Left renal cortex interstitium (tissue), 4 donors: Measurements from ENCODE around the gene PIEZO2. TPM values are rescaled to one million over a fixed set of nuclear protein-coding genes. Genes with fewer than 3 reads are reported as not detected.

ENCODE experiments used
- DNase-seq, 4 donors: peaks; one replicate each; pipeline ENCODE4 v3.0.0-alpha.2; 2013; ENCODE audit warnings: low read depth in 4 of 4, low spot score in 2 of 4, missing footprints in 1 of 4
- polyA plus RNA-seq, 4 donors: library from polyadenylated mRNA; unstranded; fragments of 120-200 nt; gene quantifications; one replicate each; pipeline ENCODE4 v1.2.1, GENCODE V29; 2013; ENCODE audit not compliant: insufficient read length in 4 of 4

Gene PIEZO2
- polyA plus RNA-seq, 4 donors: 12.7 to 21.3 (median 16.7) TPM

DNA sequence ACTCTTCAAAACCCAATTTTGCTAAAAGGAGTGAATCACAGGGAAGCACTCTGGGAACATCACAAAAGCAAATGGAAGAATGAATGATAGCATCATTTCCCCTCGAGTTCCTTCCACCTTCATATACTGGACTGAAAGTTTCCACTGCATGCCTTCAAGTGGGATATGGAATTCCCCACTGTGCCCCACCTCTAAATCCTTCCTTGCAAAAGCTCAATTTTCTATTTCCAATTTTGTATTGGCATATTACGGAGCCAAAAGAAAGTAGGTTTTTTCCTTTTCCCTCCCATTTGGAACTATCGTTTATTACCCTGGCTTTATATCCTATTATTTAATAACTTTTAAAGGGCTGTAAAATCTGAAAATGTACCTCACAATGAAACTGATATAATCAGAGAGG lies 149.3 kb downstream of the PIEZO2 start:
- DNase-seq: no peak

DNA sequence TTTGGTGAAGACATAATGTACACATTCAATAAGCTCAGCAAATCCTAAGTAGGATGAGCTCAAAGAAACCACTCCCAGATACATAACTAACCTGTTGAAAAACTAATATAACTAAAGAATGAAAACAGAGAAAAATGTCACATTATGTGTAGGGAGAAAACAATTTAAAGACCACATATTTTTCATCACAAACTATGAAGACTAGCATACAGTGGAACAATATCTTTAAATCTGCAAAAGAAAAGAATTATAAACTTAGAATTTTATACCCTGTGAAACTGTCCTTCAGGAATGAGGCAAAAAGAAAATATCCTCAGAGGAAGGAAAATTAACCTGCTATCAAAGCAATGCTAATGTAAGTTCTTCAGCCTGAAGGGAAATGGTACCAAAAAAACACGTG lies 151.5 kb downstream of the PIEZO2 start:
- DNase-seq: no peak

DNA sequence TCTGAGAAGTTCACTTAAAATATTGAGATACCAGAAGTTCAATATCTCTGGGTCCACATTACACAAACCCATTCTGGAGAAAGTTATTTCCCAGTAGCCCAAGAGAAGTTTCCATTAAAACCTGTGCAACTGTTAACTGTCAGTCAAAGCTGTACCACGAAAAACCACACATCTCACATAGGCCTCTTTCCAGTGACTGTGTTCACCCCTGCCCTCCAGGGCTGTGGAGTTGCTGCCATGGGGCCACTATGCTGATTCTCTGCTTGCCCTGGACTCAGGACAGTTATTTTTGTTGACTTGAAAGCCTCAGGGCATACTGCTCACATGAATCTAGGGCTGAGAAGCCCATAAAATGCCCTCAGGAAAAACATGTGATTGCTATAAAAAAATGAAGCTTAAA lies 153.8 kb downstream of the PIEZO2 start:
- no peak for DNase-seq

DNA sequence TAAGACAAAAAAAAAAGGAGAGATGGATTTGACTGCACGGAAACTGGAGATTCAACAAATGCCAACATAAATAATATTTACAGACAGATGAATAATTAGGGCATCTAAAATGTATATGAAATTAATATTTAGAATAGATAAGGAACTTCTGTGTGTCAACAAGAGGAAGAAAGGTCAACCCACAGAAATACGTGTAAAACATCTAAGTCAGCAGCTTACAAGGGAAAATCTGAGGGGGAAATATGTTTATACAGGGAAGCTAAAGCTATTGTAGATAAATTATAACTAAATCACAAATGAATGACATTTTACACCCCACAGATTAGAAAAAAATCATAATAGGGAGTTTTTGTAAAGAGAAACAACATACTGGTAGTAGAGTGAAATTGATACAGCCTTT lies 159.9 kb downstream of the PIEZO2 start:
- DNase-seq: no peak

DNA sequence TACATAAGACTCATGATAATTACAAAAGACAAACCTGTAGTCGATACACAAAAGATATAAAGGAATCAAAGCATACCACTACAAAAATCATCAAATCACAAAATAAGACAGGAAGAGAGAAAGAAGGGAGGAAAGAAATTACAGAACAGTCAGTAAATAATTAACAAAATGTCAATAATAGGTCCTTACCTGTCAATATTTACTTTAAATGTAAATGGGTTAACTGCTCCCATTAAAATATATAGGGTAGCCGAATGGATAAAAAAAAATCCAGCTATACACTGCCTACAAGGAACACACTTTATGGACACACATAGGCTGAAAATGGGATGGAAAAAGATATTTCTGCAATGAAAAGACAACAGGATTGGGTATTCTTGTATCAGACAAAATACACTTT lies 163.7 kb downstream of the PIEZO2 start:
- DNase-seq: no peak

DNA sequence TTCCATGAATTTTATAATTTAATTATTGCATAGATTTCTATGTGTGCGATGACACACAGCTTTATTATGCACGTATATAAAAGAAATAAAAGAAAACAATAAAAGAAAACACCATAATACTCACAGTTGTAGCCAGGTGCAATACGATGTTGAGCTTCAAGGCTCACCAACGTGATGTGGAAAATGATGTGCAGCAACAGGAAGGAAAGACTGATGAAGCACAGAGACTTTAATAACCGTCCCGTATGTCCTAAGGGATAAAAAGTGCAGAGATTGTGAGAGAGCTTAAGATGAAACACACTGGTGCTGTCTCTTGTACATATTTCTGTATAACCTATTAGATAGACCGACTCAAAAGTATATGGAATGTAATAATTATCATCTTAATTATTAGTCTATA lies 170.0 kb downstream of the PIEZO2 start:
- DNase-seq: no peak

DNA sequence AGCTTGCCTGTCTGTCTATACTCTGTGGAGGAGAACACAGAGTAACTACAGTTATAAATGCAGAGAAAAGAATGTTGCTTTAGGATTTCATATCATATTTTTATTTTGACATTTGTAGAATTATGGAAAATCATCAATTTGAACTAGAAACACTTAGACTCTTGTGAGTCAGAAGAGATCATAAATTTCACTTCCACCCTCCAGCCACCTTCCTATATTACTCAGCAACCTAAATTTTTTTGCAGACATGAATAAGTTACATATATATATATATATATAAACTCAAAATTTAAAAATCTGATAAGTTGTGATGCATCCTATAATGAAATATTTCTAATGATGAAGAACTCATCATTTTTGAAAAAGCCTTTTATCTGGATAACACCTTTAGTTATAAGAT lies 172.3 kb downstream of the PIEZO2 start:
- DNase-seq: no peak

DNA sequence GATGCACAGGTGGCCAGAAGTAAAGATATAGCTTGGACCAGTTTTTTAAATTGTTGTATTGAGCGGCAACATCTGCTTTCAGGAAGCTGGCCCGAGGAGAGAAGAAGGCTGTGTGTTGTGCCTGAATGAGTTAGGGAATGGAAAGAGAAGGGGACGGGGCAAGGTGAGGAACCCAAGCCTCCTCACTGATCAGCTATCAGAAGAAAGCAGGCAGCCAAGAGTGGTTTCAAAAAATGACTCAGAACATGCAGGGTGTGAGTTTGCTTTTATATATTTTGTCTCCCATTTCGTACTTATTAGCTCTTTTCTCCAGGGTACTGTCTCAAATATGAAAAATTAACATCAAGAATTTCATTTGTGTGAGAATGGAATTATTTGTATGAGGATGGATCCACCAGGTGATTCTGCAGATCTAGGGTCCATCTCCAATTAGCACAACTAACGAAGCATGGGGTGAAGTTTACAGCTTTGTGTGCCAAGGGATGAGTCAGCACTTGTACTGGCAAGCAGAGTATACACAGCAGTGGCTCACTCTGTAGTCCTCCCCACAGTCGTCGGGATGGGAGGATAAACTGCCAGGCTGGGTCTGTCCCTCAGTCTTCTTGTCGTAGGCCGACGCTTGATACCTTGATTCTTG lies 175.7 kb downstream of the PIEZO2 start:
- DNase-seq: no peak

DNA sequence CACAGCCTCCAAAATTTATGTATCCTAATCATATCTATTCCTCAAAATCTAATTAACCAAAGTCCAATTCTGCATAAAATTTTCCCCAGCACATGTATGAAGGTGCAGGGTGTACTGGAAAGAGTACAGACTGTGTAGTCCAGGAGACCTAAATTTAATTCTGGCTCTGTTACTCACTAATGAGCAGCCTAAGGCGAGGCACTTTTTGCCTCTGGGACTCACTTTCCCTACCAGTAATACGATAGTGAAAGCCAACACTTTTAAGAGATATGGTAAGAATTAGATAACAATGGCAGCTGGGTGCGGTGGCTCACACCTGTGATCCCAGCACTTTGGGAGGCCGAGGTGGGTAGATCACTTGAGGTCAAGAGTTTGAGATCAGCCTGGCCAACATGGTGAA lies 177.7 kb downstream of the PIEZO2 start:
- no peak for DNase-seq

DNA sequence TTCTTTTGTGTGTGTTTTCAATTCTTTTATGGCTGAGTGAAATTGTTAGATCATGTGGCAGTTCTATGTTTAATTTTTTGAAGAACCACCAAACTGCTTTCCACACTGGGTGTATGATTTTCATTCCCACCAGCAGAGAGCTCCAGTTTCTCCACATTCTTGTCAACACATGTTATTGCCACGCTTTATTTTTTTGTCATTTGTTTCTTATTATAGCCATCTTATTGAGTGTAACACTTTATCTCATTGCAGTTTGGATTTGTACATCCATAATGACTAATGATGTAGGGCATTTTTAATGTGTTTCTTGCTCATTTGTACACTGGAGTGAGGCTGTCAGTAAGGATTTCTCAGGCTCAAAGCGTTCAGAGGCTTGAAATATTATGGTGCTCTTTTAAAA lies 184.2 kb downstream of the PIEZO2 start:
- DNase-seq: no peak

DNA sequence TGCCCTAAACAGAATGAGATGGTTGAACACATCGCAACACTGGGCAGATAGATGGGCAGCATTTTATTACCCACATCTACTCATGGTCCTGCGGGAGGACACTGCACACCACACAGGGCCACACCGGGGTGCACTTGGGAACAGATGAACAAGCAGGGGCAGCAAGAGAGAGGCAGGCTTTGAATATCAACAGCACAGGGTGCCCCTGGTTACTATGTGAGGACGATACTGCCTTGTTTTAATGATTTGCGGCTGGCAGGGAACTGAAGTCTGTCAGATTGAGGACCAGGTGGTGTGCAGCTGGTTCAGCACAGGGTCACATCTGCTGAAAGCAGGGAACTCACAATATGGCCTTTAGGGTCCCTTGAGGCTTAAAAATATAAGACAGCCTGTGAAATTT lies 195.7 kb downstream of the PIEZO2 start:
- DNase-seq: no peak

DNA sequence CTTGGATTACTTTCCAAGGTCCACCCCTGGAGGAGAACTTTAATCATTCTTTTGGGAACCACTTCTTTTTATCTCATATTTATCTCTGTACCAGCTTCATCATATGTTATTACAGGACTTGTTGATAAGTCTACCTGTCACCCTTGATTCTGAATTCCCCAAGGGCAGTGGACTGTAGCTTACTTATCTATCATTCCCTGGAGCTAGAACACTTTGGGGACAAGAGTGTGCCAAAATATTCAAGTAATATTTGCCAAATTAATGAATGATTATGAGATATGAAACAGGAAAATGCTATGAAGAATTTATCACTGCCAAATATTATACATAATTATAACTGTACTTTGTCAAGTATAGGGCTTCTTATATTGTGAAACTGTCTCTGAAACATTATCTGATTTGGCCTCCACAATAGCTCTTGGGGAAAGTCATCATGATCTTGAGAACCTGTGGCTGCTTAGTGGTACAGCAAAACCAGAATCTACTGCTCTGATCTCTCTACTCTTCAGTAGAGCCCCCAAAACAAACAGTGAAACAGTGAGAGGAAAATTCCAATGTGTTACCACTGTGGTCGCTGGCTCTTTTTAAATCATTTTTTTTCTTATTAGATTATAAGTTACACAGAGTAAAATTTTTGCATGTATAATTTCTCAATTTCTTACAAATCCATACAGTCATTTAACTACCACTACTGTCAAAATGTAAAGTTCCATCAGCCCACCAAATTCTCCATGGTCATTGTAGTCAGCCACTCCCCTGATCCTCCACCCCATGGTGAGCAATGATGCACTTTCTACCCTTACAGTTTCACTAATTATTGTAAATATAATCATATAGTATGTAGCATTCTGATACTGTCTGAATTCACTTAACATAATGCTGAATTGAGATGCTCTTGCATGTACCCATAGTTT lies 197.5 kb downstream of the PIEZO2 start:
- no peak for DNase-seq

DNA sequence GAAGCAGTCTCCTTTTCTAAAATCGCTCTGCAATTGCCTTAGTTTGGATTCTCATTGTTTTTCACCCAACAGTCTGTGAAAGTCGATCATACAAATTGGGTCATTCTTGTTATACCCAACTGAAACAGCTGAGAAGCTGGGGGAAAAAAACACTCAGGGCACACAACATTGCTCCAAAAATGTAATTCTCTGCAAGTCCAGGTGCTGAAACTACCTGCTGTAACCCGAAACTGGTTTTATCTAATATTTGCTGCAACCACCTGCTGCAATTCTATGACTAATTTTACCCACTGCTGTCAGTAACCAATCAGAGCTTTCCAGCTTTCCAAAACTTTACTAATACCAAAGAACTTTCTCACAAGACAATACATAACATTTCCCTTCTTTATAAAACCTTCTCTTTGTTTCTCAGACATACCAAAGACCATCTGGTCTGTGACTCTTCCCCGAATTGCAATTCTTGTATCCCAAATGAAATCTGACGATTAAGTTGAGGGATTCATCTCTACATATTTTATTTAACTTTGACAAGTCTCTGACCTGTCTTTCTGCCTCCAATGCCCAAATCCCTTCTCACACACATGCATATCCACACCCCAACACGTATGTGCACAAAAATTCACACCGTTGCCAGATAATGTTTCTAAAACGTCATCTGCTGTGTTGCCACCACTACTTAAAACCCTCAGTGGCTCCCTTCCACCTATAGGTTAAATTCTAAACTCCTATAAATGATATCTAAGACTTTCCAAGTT lies 198.3 kb downstream of the PIEZO2 start:
- DNase-seq: no peak

DNA sequence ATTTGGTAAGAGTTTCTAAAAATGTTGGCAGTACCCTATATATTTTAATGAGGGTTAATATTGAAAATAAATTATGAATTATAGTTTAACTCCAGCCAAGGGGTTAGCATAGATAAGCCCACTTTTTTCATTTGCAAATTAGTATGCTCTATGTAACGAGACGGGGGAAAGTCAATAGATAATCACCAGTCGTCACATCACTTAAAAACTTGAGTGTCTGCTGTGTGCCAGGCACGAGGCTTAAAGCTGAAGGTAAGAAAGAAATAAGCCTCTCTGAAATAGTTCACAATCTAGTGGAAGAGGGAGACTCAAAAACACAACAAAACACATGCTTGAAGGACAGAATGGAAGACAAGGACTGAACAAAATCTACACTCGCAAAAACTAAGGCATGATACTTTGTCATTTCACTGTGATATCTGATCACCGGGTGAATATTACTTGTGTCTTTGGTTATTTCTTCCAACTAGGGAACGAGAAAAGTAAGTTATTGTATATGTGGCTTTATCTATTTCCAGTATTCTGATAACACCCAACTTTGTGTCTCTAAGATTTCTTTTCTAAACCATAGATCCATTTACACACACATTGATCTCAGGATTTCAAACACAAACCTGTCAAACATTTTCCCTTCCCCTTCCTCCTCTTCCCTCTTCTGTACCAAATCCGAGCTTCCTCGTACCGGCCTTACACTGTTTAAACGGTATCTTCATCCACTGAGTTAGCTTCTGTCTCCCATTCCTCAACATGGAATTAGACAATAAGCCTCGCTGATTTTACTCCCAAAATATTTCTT lies 199.1 kb downstream of the PIEZO2 start:
- no peak for DNase-seq

DNA sequence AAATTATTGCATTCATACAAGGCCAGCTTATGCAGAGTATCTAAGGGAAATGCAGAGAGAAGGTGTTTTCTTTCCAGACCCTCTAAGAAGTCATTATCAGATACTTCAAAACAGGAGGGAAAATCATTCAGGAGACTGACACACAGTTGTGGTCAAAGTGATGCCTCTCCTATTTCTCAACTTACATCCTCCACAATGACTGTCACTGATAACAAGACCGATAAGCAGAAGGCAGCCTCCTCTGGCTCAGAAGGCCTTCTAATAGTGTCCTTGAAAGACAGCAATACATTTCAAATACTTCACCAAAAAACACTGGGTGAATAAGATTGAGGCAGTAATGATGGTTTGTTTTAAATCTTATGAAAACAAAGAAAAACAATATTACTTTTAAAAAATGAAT lies 199.7 kb downstream of the PIEZO2 start:
- no peak for DNase-seq

DNA sequence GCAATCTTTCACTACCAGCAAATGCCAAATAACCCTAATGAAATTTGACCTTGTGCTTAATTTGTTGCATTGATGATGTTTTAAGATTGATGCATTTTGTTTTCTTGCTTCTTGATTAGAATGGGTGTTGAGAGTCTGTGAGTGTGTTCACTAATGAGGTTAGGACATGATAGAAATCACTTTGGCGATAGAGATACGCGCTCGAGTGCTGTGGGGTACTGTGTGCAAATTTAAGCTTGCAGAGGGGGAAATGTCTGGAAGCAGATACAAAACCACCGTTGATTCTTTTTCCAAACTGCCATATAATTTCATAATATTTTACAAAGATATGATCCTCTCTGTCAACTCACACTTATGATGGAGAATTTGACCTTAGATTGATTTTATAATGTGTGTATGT lies 200.9 kb downstream of the PIEZO2 start:
- DNase-seq: no peak

DNA sequence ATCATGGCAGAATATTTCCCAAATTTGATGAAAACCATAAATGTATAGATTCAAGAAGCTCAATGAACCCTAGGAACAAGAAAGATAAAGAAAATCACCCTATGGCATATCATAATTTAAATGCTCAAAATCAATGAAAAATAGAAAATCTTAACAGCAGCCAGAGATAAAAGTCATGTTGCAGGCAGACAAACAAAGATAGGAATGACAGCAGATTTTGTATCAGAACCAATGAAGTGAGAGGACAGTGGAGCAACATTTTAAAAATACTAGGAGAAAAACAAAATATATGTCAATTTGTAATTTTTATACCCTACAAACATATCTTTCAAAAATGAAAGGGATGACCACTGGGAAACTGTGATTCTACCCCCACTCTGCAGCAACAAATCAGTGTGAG lies 203.3 kb downstream of the PIEZO2 start:
- DNase-seq: no peak

DNA sequence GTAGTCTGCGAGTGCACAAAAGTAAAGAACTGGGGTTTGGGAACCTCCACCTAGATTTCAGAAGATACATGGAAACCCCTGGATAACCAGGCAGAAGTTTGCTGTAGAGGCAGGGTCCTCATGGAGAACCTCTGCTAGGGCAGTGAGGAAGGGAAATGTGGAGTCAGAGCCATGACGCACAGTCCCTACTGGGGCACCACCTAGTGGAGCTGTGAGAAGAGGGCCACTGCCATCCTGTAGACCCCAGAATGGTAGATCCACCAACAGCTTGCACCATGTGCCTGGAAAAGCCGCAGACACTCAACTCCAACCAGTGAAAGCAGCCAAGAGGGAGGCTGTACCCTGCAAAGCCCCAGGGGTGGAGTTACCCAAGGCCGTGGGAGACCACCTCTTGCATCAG lies 206.4 kb downstream of the PIEZO2 start:
- no peak for DNase-seq

DNA sequence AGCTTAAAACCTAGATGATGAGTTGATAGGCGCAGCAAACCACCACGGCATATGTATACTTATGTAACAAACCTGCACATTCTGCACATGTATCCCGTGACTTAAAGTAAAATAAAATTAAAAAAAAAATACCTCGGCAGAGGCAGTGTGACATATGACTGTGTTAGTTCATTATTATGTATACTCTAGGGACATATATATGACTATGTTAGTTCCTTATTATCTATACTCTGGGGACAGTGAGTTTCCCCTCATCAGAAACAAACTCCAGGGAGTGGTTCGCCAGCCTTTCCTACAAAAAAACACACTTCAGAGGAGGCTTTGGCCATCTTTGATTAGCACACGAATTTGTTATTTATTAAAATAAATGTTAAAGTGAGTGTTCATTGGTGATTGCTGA lies 209.5 kb downstream of the PIEZO2 start:
- DNase-seq: no peak

DNA sequence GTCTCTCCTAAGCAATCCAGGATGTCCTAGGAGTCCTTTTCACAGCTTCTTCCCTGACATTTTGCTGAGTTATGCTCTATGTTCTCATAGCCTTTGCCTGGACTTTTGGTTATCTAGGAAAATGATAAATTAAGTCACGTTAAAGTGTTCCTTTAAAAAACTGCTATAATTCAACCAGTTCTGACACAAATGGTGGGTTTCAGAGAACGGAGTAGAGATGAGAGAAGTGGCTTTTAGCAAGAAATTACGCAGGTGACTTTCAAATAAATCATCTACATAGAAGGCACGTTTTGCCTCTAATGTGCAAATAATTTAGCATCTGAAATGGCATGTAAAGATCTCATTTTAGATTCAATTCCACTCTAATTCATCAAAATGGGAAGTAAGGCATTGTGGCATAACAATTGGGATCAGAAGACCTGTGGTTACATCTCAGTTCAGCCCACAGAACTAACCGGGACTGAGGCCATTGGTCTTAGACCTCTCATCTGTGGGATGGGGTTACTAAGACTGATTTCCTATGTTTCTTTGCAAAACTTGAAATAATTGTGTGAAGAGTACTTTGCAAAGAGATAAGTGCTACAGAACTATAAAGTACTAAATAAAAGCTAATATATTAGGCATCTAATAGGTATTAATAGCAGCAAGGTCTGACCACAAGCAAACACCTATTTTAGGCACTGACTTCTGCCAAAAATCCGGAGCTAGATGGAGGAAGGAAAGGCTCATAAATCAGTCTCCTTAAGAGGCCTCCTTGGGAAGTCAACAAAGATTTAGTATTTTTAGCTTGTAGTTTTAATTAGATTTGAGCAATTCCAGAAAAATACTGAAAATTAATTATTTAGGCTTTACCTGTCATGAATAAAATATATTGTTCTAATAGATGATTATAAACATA lies 211.4 kb downstream of the PIEZO2 start:
- no peak for DNase-seq
